ENCODE measurements around the gene LFNG. TPM values are rescaled to one million over a fixed set of nuclear protein-coding genes. Genes with fewer than 3 reads are reported as not detected.

LFNG gene
- total and polyA plus RNA-seq, 9 donors = 0.86 to 8.2 (median 3.3) TPM

DNA sequence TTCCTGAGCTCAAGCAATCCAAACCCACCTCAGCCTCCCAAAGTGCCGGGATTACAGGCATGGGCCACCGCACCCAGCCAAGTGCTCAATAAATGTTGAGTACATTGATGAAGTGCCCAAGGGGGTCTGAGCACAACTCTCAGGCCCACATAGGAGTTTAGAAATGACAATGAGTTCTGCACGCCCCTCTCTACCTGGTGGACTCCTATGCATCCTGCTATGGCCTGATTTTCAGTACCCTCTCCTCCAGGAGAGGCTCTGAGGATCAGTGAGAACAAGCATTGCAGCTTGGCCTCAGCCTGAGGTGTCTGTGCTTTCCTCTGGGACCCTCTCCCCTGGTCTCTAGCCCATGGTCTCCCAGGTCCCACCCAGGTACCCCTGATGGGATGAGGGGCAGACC, 22.5 kb upstream of the LFNG start:
- DNase-seq = no peak
- no peaks in the 10 kb centered on the region for H3K9me3 ChIP-seq
- intact Hi-C loops (cut with DNase I) = no loop called here
- H3K4me3 ChIP-seq = no peak overlapping the region
- no peak overlapping the region for H3K27ac ChIP-seq
- 98 to 100% (median 99%) methylated on average over 3 of the region's 3 CpGs for WGBS, 3 donors
- H3K27me3 ChIP-seq = no peaks in the 10 kb centered on the region
- no peaks in the 10 kb centered on the region for H3K36me3 ChIP-seq
- H3K4me1 ChIP-seq (ENCODE audit: insufficient read depth) = no peaks in the 10 kb centered on the region
- TF ChIP-seq POLR2A (IDR thresholded peaks at IDR 0.05) (no peak), CTCF (IDR thresholded peaks at IDR 0.05) (no peak), EP300 (IDR thresholded peaks at IDR 0.05) (no peak)

GRCh38 chr7:2497500-2498336, 21.9 kb upstream of the LFNG start:
- Histone ChIP-seq H3K9me3 (no peaks in the 10 kb centered on the region), H3K27ac (no peak overlapping the region), H3K36me3 (no peaks in the 10 kb centered on the region), H3K4me1 (ENCODE audit: insufficient read depth) (no peaks in the 10 kb centered on the region), H3K4me3 (no peak overlapping the region), H3K27me3 (no peaks in the 10 kb centered on the region)
- WGBS, 3 donors = 19 to 31% (median 28%) methylated on average over 24 to 25 of the region's 25 CpGs
- TF ChIP-seq POLR2A (IDR thresholded peaks at IDR 0.05) (no peak), CTCF (IDR thresholded peaks at IDR 0.05) (no peak), EP300 (IDR thresholded peaks at IDR 0.05) (no peak)
- intact Hi-C loops (cut with DNase I) = no loop called here
- DNase-seq = peak in 2 of 5 donors; percentile 55 to 62

DNA sequence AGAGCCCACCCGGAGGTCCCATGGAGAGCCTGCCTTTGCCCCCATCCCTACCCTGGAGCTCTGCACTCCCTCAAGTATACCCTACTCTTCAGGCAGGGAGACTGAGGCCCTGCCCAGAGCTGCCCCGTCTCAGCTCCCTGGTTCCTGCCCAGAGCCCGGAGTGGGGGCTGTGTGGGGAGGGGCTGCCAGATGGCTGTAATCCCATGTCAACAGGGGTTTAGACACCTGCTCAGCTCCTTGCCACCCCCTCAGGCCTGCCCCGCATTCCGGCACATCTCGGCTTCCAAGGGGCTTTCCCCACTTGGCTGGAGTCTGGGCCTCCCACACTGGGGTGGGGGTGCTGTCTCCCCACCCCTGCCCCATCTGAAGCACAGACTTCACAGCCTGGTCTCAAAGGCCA, 20.9 kb upstream of the LFNG start:
- no peaks in the 10 kb centered on the region for H3K9me3 ChIP-seq
- H3K4me1 ChIP-seq (ENCODE audit: insufficient read depth) = no peaks in the 10 kb centered on the region
- H3K27me3 ChIP-seq = no peaks in the 10 kb centered on the region
- TF ChIP-seq CTCF (IDR thresholded peaks at IDR 0.05) (no peak), EP300 (IDR thresholded peaks at IDR 0.05) (no peak), POLR2A (IDR thresholded peaks at IDR 0.05) (no peak)
- WGBS, 3 donors = 69 to 87% (median 82%) methylated on average over 6 of the region's 6 CpGs
- H3K4me3 ChIP-seq = no peak overlapping the region
- no peak for DNase-seq
- intact Hi-C loops (cut with DNase I) = no loop called here
- no peak overlapping the region for H3K27ac ChIP-seq
- H3K36me3 ChIP-seq = no peaks in the 10 kb centered on the region

GRCh38 chr7:2499181-2499580, 20.4 kb upstream of the LFNG start:
- Histone ChIP-seq H3K36me3 (no peaks in the 10 kb centered on the region), H3K27me3 (no peaks in the 10 kb centered on the region), H3K9me3 (no peaks in the 10 kb centered on the region), H3K4me3 (no peak overlapping the region), H3K27ac (no peak overlapping the region), H3K4me1 (ENCODE audit: insufficient read depth) (no peaks in the 10 kb centered on the region)
- TF ChIP-seq EP300 (IDR thresholded peaks at IDR 0.05) = no peak
- no peak for TF ChIP-seq POLR2A (IDR thresholded peaks at IDR 0.05)
- no peak for TF ChIP-seq CTCF (IDR thresholded peaks at IDR 0.05)
- intact Hi-C loops (cut with DNase I) = no loop called here
- WGBS, 3 donors = 86 to 93% (median 92%) methylated on average over 7 of the region's 7 CpGs
- DNase-seq = no peak
